HG03520 (cell line): ENCODE data around the gene GFI1B.

Experiments used
- ATAC-seq: cut with Tn5 transposase; IDR thresholded peaks from one replicate; pipeline ENCODE4 v1.9.1; 2021; ENCODE audit warnings: mild to moderate bottlenecking, moderate library complexity; ENCODE audit not compliant: unreplicated experiment

Gene GFI1B

GRCh38 chr9:132978451-132979131, at the start of gene GFI1B:
Gene GFI1B (plus strand): TSS chr9:132978694. CDS start chr9:132986679, 7,985 bp downstream.
- ATAC-seq, result no peak

GRCh38 chr9:132931178-132931735, 47.2 kb upstream of the GFI1B start:
- no peak for ATAC-seq

GRCh38 chr9:132935026-132935425, 43.5 kb upstream of the GFI1B start:
- ATAC-seq, result no peak

DNA sequence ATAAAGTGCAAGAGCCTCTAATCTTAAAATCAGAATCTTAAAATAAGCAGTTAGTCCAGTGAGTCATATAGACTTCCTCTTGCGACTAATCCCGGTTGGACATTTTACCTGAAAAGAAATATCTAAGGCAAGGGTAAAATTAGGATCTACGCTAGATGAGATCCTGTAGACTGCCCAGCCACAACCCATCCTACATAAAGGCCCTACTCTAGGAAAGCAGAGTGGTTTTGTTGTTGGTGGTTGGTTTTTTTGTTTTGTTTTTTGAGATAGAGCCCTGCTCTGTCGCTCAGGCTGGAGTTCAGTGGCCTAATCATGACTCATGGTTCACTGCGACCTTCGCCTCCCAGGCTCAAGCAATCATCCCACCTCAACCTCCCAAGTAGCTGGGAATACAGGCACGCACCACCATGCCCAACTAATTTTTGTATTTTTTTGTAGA, 41.0 kb upstream of the GFI1B start:
- no peak for ATAC-seq

DNA sequence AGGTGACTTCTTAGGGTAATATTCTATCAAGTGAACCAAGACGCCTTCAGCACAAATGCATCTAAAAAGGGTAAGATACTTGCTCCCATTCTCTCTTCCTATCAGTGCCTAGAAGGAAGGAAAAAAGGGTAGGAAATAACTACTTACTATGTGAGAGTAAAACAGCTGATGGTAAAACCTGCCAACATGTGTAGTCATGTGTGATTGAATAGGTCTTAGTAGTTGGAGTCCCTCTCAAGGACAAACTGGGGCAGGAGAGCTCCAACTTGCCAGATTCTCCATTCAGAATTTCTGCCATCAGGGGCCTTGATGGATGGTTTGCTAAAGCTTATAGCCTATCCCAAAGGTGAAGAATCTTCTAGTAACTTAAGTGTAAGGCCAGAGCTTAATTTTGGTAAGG, 39.3 kb upstream of the GFI1B start:
- ATAC-seq, result no peak

DNA sequence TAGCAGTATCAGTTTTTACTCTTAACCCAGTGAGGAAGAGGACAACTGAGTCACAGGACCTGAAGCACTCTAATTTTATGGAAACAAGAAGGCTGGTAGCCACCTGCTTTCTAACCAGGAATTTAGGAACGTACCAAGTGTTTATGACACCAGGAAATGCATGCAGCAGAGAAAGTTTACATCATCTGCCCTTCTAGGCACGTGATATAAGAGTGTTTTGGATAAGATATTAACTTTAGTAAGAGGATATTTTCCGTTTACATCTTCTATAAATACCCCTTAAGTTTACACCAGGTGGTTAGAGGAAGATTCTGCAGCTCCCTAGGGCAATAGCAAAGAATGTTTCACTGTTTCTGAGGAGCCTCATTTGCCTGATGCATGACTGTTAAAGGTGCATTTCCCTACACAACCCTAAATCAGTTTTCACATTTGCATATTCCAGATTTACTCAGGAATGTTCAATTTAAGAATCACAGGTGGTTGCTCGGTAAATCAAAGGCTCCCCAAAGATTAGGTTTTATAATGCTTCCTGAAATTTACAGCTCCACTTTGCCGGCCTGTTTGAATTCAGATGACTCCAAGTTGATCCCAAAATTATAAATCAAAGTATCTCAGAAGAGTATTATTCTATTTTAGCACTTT, 35.8 kb upstream of the GFI1B start:
- ATAC-seq, result no peak

- ATAC-seq, result peak; percentile 3
Observed at GRCh38 chr9:132943651-132944293, 34.7 kb upstream of the GFI1B start.

DNA sequence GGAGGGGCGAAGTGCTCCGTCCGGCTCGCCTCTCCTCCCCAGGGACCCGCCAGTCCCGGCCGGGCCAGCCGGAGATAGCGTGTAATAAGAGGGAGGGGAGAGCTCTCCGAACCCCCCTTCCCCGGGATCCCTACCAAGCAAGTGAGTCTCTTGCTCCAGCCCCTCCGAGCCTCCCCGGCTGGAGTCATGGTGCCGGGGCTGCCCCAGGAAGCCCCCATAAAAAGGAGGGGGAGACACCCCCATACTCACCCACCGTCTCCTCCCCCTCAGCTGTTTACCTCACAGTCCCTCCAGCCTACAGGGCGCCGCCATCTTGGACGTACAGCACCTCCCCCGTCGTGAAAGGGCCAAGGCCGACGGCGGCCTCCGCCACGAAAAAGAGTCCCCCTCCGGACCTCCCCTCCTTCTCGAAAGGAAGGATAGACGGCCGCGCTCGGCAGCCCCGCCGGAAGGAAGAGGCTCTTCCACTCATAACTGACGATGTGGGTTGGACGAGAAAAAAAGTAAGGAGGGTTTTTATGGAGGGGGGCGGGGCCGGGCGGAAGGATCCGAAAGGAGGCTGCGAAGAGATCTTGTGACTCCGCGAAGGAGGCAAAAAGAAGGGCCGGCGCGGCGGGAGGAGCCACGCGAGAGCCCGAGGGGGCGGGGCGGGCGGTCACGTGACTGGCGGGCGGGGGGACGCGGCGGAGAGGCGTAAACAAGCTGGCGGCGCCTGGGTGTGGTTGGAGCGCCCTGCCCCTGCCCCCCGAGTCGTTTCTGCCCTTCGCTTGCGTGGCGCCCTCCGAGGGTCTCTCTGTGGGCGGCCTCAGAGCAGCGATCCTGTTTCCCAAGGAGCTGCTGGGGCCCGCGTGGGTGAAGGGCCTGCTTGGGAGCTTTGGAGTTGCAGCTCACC, 34.0 kb upstream of the GFI1B start, which contains the start of gene TSC1:
Gene TSC1, minus strand, starts transcription at position 323 of the 892 bp plus-strand sequence. CDS start 15,744 bp downstream, outside the sequence.
- peak; percentile 70 for ATAC-seq

- peak; percentile 2 for ATAC-seq
Observed at GRCh38 chr9:132945186-132946130, 33.0 kb upstream of the GFI1B start.

GRCh38 chr9:132946211-132946610, 32.3 kb upstream of the GFI1B start:
- ATAC-seq, result no peak

DNA sequence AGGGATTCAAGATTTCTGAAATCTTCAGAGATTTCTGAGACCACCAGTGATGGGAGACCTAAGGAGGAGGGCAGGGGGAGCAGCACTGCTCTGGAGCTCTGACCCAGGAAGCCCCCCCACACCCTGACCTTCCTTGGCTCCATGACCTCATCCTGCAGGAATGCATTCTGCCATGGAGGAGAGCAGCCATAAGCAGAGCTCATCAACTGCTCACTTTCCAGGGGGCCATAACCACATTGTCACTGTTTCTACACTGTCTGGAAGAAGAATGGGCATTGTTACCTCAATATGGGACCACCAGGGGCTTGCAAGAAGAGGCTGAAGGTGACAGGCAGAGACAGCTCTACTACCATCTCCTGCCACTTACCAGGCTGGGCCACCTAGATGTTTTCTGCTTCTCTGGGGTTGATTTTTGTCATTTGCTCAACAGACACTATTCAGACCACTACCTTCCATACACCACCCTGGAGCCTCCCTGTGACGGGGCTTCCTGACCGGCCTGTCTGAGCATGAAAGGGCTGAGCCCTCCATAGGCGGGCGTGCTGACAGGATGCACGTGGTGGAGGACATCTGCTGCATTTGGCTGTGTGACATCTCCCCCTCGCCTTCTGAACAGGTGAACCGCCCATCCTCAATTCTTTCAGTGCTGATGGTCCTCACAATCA, 31.7 kb upstream of the GFI1B start:
- ATAC-seq, result no peak

GRCh38 chr9:132947756-132948155, 30.7 kb upstream of the GFI1B start:
- ATAC-seq, result no peak

- no peak for ATAC-seq
Observed at GRCh38 chr9:132948482-132949050, 29.9 kb upstream of the GFI1B start.

DNA sequence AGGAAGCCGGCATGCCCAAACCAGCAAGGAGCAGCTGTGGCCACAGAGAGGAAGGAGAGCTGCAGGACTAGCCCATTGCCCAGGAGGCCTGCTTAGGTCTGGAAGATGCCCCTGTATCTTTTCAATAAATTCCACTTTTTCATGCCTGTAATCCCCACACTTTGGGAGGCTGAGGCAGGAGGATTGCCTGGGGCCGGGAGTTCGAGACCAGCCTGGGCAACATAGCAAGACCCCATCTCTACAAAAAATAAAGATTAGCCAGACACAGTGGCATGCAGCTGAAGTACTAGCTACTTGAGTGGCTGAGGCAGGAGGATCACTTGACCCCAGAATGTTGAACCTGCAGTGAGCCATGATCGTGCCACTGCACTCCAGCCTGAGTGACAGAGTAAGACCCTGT, 28.8 kb upstream of the GFI1B start:
- no peak for ATAC-seq

GRCh38 chr9:132955123-132955522, 23.4 kb upstream of the GFI1B start:
- ATAC-seq, result no peak

GRCh38 chr9:132955768-132956167, 22.7 kb upstream of the GFI1B start:
- ATAC-seq, result no peak

- no peak for ATAC-seq
Observed at GRCh38 chr9:132957805-132958204, 20.7 kb upstream of the GFI1B start.

DNA sequence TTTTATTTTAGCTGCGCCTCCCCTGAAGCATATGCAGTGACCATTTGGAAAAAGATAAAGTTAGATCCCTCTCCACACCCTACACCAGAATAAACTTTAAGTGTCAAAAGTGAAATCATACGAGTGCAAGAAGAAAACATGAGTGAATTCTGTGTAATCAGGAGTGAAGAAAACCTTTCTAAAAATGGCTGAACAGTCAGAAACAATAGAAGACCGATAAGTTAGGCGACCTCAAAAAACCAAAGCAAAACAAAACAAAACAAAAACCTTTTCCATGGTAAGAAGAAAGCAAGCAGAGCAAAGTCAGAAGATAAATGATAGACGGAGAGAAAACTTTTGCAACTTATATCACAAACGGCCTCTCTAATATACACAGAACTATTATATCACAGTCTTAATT, 17.5 kb upstream of the GFI1B start:
- ATAC-seq, result no peak

GRCh38 chr9:132965478-132965877, 13.0 kb upstream of the GFI1B start:
- no peak for ATAC-seq
